SK-N-DZ (cell line): Measurements from ENCODE around the gene EN1.

Experiments
- DNase-seq: peaks from one replicate; pipeline ENCODE4 v3.0.0-alpha.2; 2015; ENCODE audit warnings: low spot score

EN1 gene

GRCh38 chr2:118822572-118822971 is 24.9 kb downstream of the EN1 start:
- DNase-seq = no peak

DNA sequence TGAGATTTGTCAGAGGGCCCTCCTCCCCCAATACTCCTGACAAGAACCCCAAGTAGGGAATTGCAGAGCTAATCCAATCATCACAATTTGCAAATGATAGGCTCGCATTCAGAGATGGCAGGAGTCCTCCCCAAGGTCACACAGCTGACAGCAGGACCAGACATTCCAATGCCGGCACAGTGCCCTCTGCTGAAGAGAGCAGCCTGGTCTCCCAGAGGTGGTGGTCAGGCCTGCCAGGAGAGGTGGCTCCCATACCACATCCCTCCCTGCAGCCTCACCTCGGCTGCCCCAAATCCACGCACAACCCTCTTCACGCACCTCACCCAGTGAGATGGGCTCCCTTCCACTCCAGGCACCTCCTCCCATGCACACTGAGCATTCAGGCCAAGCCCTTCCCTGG is 25.4 kb downstream of the EN1 start:
- DNase-seq = no peak

DNA sequence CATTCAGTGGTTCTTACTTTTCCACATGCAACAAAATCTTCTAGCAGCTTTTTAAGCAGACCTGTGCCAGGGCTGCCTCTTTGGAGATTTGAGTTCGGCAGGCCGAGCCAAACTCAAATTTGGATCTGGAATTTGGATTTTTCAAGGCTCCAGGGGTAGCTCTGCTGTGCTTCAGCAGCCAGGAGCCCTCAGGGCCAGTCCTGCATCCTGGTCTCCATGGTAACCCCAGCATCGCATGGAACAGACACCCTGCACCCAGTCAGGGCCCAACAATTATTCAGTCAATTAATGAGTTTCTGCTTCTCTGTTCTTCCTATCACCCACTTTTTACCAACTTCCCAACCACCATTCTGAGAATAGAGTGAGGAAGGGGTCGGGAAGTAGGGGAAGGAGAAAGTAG is 30.0 kb downstream of the EN1 start:
- DNase-seq = no peak

DNA sequence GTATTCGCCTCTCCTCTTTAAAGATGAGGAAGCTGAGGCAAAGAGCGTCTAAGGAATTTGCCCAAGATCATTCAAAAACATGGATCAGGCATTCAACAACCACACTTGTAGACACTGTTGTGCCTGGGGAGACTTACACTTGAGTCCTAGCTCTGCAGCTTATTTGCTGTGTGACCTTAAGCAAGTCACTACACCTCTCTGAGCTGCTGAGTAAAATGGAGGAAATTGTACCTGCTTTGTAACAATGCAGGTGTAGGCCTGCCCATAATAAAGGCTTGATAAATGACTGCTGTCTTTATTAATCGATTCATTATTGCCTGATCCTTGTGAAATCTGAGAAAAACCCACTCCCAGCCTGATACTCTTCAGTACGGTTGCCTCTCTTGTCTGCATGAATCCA is 30.8 kb downstream of the EN1 start:
- DNase-seq = no peak

GRCh38 chr2:118815731-118816130 is 31.7 kb downstream of the EN1 start:
- no peak for DNase-seq

GRCh38 chr2:118815314-118815713 is 32.1 kb downstream of the EN1 start:
- DNase-seq = no peak

GRCh38 chr2:118814368-118814767 is 33.1 kb downstream of the EN1 start:
- DNase-seq = no peak

GRCh38 chr2:118813601-118814339 is 33.7 kb downstream of the EN1 start:
- no peak for DNase-seq

DNA sequence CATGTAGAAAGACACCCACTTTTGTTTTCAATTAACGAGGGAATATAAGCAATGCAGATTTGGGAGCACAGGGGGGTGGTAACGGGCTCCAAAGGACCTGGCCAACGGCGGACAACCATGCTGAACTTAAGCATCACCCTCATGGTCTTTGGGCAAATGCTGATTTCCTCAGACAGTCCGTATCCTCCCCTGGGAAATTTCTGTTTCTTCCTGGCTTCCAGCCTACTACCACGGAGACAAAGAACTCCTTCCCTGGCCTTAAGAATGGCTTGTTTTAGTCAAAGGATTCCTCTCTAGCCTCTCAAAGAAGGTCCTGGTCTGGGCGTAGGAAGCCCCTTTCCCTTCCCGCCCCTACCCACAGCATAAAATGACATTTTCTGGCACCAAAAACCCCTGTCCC is 34.3 kb downstream of the EN1 start:
- DNase-seq = no peak

GRCh38 chr2:118812552-118812951 is 34.9 kb downstream of the EN1 start:
- DNase-seq = no peak

- DNase-seq = no peak
Measured at GRCh38 chr2:118811514-118812115, 35.8 kb downstream of the EN1 start.

GRCh38 chr2:118810766-118811165 is 36.7 kb downstream of the EN1 start:
- no peak for DNase-seq

- DNase-seq = no peak
Measured at GRCh38 chr2:118808429-118808809, 39.0 kb downstream of the EN1 start.

- DNase-seq = no peak
Measured at GRCh38 chr2:118807668-118808428, 39.6 kb downstream of the EN1 start.

DNA sequence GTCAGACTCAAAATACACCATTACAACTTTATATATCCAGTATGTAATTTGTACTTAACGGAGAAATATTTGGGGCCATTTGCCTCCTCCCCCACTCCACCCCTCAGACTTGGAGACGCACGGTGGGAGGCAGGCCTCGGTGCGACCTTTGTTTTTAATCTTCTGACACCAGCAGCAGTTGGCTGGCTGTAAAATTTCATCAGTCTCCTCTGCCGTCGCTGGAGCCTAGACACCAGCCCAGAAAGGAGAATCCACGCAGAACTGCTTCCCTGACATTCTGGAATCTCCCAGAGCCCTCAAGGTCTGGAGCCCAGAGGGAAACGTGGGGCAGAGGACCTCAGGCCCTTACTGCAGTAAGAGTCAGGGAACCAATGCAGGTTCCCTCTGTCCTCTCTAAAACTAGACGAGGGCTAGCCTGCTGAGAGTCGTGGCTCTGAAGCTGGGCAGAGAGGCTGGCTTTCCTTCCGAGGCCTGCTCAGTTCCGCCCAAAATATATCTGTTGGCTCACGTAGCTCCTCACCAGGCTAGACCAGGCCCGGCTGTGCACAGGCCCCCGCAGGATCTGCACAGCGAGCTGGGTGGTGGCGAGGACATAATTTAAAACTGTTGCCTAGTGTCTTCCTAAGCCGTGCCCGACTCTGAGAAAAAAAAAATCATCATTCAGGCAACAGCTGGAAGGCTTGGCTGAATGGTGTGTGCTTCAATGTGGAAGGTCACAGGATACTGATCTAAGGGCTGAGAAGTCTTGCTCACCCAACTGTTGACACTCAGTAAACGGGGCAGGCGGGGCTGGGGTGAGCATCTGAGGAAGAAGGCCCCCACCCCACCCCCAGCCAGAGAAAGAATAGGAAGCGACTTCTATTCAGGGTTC is 40.4 kb downstream of the EN1 start:
- no peak for DNase-seq

GRCh38 chr2:118805064-118805690 is 42.3 kb downstream of the EN1 start:
- DNase-seq = no peak

- no peak for DNase-seq
Measured at GRCh38 chr2:118803012-118803411, 44.4 kb downstream of the EN1 start.

DNA sequence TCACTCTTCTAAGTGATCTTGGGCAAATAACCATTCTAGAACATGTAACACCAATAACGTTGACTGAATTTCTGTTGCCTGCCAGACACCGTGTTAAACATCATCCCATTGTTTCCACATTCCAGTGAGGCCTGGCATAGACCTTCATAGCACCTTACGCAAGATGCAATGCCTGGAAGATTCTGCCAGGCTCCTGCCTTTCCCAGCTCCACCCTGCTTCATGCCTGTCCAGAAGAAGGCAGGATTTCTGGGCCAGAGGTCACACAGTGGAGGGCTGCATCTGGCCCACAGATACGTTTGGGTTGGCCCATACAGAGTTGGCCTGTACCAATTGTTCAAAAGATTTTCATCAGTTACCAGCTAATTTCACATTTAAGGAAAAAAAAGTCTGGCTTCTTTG is 46.3 kb downstream of the EN1 start:
- no peak for DNase-seq

DNA sequence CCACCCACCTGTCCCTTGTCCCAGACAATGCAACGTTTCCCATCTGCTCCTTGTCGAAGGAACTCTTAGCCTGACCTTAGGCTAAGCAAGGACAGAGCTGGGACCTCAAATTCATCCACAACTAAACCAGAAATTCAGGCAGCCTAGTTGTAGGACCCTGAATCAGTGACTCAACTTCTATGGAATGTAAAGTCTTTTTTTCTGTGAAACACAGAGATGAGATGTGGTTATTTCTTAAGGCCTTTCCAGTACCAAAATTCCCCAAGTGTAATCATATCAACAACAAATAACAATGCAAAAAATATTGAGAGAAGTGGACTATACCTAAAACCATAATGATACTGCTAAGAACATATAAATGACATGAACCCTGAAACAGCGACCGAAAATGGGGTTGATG is 46.7 kb downstream of the EN1 start:
- no peak for DNase-seq

- no peak for DNase-seq
Measured at GRCh38 chr2:118794546-118794945, 52.9 kb downstream of the EN1 start.
